ELF-1 (cell line): ENCODE measurements around the gene TSR2.
"Not testable (repeated sequence)": the region's sequence is repeated elsewhere in the genome, so short reads cannot be mapped to it uniquely, and the experiment has no call there.

ENCODE experiments used
- DNase-seq: peaks from one replicate; pipeline ENCODE4 v3.0.0-alpha.2; 2016; ENCODE audit warnings: low read depth, low spot score

The TSR2 gene

GRCh38 chrX:54473993-54474859, 34.0 kb downstream of the TSR2 start:
- DNase-seq: no peak

- DNase-seq: peak; percentile 87
These were observed 39.2 kb downstream of the TSR2 start for GRCh38 chrX:54479136-54480111.

GRCh38 chrX:54482839-54483593, 42.8 kb downstream of the TSR2 start:
- peak; percentile 41 for DNase-seq

GRCh38 chrX:54483946-54484345, 43.7 kb downstream of the TSR2 start:
- peak; percentile 27 for DNase-seq

GRCh38 chrX:54484666-54485065, 44.5 kb downstream of the TSR2 start:
- peak; percentile 84 for DNase-seq

GRCh38 chrX:54489819-54490218, 49.6 kb downstream of the TSR2 start:
- DNase-seq: not testable (repeated sequence)

GRCh38 chrX:54492340-54492739, 52.1 kb downstream of the TSR2 start:
- DNase-seq: peak; percentile 19

- DNase-seq: no peak
These were observed 54.2 kb downstream of the TSR2 start for GRCh38 chrX:54494166-54494988.
